Epidermal melanocyte (primary cell): ENCODE results near the gene KCTD7.
A peak's percentile ranks its signal among the peaks of the same experiment; 100 is the strongest.
"Not testable (repeated sequence)": the region's sequence is repeated elsewhere in the genome, so short reads cannot be mapped to it uniquely, and the experiment has no call there.

Experiments
- DNase-seq: peaks from one replicate; pipeline ENCODE4 v3.0.0; 2011; ENCODE audit warnings: low spot score; ENCODE audit not compliant: insufficient read length

KCTD7 gene

DNA sequence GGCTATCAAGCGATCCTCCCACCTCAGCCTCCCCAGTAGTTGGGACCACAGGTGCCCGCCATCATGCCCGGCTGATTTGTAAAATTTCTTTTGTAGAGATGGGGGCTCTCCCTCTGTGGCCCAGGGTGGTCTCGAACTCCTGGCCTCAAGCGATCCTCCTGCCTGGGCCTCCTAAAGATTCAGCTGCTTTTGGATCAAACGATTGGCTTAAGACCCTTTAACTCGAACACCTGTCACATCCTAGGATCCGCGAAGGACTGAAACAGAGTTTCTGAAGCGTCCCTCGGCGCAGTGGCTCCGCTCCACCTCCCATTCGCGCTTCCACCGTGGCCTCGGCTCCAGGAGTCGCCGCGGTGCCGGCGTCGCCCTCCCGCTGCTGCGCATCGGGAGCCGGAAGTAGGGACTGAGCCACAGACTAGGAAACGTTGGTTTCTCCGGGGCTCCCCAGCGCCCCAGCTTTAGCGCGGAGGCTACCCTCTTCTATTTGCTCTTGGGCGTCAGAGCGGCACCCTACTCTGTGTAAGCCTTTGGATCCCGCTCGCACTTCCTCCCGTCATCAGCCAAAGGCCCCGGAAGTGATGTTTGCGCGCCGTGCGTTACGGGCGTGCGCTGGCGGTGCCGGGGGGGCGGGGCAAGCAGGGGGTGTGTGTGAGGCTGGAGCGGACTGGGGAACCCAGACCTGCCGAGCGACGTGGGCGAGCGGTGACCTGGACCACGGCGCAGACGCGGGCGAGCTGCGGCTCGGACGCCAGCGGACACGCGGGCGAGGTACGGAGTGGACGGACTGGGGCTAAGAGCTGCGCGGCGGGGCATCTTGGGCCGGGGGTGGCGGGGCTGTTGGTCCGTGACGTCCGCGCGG, 53.0 kb downstream of the KCTD7 start:
- peak; percentile 94 for DNase-seq

DNA sequence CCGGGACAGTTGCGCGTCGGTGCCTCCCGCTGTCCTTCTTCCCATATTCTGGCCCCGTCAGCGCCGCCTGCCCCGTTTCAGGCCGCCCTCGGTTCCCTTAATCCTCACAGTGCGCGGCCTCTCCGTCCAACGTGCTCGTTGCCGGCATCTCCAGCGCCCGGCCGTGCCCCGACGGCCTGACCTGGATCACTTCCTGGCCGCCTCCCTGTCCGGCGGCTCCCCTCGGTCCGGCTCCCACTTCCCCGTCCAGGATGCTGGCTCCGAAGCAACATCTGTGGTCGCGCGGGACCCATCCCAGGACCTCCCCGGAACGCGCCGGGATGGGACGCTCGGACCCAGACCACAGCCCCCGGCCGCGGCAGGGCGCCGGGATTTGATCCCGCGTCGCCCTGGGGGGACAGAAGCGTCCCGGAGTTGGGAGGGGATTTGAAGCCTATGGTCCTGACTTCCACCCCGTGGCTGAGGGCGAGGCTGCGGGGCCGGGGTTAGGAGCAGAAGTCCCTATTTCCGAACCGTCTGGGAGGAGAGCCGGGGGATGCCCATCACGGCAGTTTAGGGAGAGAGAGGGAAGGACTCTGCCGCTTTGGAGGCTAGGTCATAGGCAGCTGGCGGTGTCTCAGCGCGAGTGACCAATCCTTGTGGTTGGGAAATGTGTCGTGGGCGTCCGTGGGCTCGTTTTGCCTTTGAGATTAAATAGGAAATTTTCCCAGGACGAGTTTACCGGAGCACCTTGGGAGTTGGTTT, 53.8 kb downstream of the KCTD7 start:
- no peak for DNase-seq

DNA sequence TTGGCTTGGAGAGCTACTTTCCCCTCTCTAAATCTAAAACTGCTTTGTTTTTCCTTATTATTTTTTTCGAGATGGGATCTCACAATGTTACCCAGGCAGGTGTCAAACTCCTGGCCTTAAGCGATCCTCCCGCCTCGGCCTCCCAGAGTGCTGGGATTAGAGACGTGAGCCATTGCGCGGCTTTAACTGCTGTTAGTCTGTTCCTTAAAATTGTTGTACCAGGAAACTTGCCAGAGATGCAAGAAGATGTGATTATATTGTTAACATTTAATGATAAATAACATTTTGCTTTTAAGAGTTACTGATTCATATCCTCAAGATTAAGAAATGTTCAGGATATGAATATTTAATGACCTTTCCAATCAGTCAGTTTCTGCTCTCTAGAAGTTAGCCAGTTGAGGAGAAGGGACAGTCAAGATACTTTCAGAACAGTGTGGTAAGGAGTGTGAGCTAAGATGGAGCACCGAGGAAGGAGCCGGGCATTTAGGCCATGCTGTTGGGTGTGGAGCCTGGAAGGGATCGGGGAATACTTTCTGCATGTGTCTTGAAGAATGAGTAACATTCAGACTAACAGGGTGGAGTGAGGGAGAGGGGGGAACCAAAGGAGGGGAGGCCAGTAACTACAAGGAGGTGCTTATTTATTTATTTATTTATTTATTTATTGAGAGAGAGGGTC, 54.6 kb downstream of the KCTD7 start:
- DNase-seq: not testable (repeated sequence)

DNA sequence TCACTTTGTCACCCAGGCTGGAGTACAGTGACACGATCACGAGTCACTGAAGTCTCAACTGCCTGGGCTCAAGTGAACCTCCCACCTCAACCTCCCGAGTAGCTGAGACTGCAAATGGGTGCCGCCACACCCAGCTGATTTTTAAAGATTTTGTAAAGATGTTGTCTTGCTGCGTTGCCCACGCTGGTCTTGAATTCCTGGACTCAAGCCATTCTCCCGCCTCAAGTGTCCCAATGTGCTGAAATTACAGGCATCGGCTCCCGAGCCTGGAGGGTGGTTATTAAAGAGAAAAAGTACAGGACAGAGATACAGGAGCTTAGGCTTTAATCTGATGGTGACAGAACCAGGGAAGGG, 55.1 kb downstream of the KCTD7 start:
- no peak for DNase-seq

DNA sequence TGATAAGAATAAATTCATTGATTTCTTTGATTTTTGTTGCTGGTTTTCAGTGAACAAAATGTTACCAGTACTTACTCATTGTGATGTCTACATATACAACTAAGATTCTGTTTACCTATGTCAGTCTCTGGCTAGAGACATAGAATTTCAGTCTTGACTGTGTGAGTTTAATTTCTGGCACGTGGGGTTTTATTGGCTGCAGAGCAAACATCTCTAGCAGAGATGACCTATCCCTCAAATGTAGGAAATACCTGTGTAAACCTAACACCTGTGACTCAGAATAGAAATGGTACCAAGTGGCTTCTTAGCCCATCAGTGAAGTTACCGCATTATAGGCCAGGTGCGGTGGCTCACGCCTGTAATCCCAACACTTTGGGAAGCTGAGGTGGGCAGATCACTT, 57.0 kb downstream of the KCTD7 start:
- DNase-seq: not testable (repeated sequence)

DNA sequence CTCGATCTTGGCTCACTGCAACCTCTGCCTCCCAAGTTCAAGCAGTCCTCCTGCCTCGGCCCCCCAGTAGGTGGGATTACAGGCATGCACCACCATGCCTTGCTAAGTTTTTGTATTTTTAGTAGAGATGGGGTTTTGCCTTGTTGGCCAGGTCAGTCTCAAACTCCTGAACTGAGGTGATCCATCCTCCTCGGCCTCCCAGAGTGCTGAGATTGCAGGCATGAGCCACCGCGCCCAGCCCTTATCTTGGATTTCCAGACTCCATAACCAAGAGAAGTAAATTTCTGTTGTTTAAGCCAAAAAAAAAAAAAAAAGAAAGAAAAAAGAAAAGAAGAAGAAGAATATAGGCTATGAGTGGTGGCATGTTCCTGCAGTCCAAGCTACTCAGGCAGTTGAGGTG, 58.5 kb downstream of the KCTD7 start:
- DNase-seq: no peak

DNA sequence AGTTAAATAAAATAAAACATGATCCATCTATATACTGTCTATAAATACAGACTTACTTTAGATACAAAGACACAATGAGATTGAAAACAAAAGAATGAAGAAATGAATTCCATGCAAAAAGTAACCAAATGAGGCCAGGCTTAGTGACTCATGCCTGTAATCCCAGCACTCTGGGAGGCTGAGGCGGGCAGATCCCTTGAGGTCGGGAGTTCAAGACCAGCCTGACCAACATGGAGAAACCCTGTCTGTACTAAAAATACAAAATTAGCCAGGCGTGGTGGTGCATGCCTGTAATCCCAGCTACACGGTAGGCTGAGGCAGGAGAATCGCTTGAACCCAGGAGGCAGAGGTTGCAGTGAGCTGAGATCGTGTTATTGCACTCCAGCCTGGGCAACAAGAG, 59.0 kb downstream of the KCTD7 start:
- DNase-seq: not testable (repeated sequence)

DNA sequence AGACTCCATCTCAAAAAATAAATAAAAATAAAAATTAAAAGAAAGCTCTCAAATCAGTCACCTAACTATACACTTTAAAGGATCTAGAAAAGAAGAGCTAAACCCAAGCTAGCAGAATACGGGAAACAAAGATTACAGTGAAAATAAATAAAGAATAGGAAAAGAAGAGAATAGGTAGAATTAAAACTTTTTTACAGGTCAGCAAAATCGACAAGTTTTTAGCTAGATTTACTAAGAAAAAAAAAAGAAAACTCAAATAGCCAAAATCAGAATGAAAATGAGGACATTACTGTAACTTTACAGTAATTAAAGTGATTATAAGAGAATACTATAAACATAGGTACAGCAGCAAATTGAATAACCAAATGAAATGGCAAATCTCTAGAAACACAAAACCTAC, 60.4 kb downstream of the KCTD7 start:
- no peak for DNase-seq

DNA sequence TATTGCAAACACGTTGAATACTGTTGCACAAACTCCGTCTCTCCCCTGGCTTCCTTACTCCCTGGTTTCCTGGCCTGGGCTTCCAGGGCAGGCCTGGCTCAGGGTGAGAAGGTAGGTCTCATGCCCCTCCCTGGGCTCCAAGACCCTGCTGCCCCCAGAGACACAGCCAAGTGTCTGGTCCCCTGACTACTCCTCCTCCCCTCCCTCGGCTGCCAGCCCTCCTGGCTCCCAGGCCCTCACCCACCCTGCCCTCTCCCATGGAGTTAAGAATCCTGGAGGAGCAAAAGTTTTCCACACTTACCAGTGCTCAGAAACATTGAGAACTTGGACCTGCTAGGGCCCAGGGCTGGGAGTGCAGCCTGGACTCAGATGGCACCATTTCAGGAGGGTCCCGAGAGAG, 64.7 kb downstream of the KCTD7 start:
- DNase-seq: no peak
